Trophoblast cell (in vitro differentiated cells and primary cell): ENCODE data around the gene CPOX.

Source experiments
- DNase-seq, 2 donors: peaks; one replicate each; pipeline ENCODE4 v3.0.0-alpha.2; 2016
- H2AFZ ChIP-seq: 2 replicates; pipeline ENCODE4 v1.6.1; 2013; ENCODE audit warnings: low read length, moderate library complexity, mild to moderate bottlenecking; ENCODE audit not compliant: insufficient read depth, poor library complexity
- H2AK5ac ChIP-seq: 2 replicates; pipeline ENCODE4 v1.6.1; 2013; ENCODE audit warnings: mild to moderate bottlenecking, low read length
- H2BK120ac ChIP-seq: 2 replicates; pipeline ENCODE4 v1.6.1; 2013; ENCODE audit warnings: low read length, mild to moderate bottlenecking, moderate library complexity; ENCODE audit not compliant: insufficient read depth, poor library complexity
- H2BK12ac ChIP-seq: 2 replicates; pipeline ENCODE4 v1.6.1; 2013; ENCODE audit warnings: mild to moderate bottlenecking, low read length, moderate library complexity
- H2BK5ac ChIP-seq: 2 replicates; pipeline ENCODE4 v1.6.1; 2013; ENCODE audit warnings: low read length, low read depth, moderate library complexity, mild to moderate bottlenecking; ENCODE audit not compliant: poor library complexity
- H3K14ac ChIP-seq: 2 replicates; pipeline ENCODE4 v1.6.1; 2013; ENCODE audit warnings: mild to moderate bottlenecking, low read length
- H3K18ac ChIP-seq: 2 replicates; pipeline ENCODE4 v1.6.1; 2013; ENCODE audit warnings: mild to moderate bottlenecking, low read length
- H3K23ac ChIP-seq: 2 replicates; pipeline ENCODE4 v1.6.1; 2013; ENCODE audit warnings: low read length
- H3K27ac ChIP-seq: 2 replicates; pipeline ENCODE4 v1.5.1; 2013; ENCODE audit warnings: low read depth, mild to moderate bottlenecking, inconsistent platforms, low read length, moderate library complexity
- H3K27me3 ChIP-seq: 2 replicates; pipeline ENCODE4 v1.6.1; 2013; ENCODE audit warnings: inconsistent platforms, mild to moderate bottlenecking, low read length, moderate library complexity; ENCODE audit not compliant: insufficient read depth
- H3K36me3 ChIP-seq, 2 experiments: 1 replicate in 1 of 2; 2 replicates in 1 of 2; pipeline ENCODE4 v1.6.1; 2013; ENCODE audit warnings: low read length in 2 of 2, mild to moderate bottlenecking in 2 of 2, moderate library complexity in 1 of 2; ENCODE audit not compliant: insufficient read depth in 2 of 2, control insufficient read depth in 1 of 2
- H3K4ac ChIP-seq: 2 replicates; pipeline ENCODE4 v1.6.1; 2013; ENCODE audit warnings: low read depth, mild to moderate bottlenecking, low read length, moderate library complexity
- H3K4me1 ChIP-seq, 2 experiments: 1 replicate in 1 of 2; 2 replicates in 1 of 2; pipeline ENCODE4 v1.6.1; 2013; ENCODE audit warnings: low read length in 2 of 2, mild to moderate bottlenecking in 2 of 2, moderate library complexity in 1 of 2; ENCODE audit not compliant: insufficient read depth in 2 of 2, control insufficient read depth in 1 of 2
- H3K4me2 ChIP-seq: 2 replicates; pipeline ENCODE4 v1.6.1; 2013; ENCODE audit warnings: inconsistent platforms, mild to moderate bottlenecking, low read length, moderate library complexity
- H3K4me3 ChIP-seq: 2 replicates; pipeline ENCODE4 v1.5.1; 2013; ENCODE audit warnings: mild to moderate bottlenecking, low read depth, low read length, inconsistent platforms
- H3K79me1 ChIP-seq: one replicate; pipeline ENCODE4 v1.6.1; 2013; ENCODE audit warnings: low read length
- H3K79me2 ChIP-seq: 2 replicates; pipeline ENCODE4 v1.6.1; 2013; ENCODE audit warnings: low read length, mild to moderate bottlenecking; ENCODE audit not compliant: control insufficient read depth, insufficient read depth, poor library complexity
- H3K9ac ChIP-seq: 2 replicates; pipeline ENCODE4 v1.6.1; 2013; ENCODE audit warnings: mild to moderate bottlenecking, low read length
- H3K9me3 ChIP-seq: 2 replicates; pipeline ENCODE4 v1.6.1; 2013; ENCODE audit warnings: low read depth, mild to moderate bottlenecking, control low read depth, inconsistent platforms, low read length; ENCODE audit not compliant: insufficient read depth
- H4K12ac ChIP-seq: 2 replicates; pipeline ENCODE4 v1.6.1; 2013; ENCODE audit warnings: low read depth, mild to moderate bottlenecking, low read length, moderate library complexity
- H4K8ac ChIP-seq: 2 replicates; pipeline ENCODE4 v1.6.1; 2013; ENCODE audit warnings: low read depth, mild to moderate bottlenecking, low read length, moderate library complexity
- H4K91ac ChIP-seq: one replicate; pipeline ENCODE4 v1.6.1; 2013; ENCODE audit warnings: low read depth, mild to moderate bottlenecking, low read length, moderate library complexity
- WGBS: extraction: QIAGEN DNeasy Blood & Tissue Kit; methylation state at CpG from one replicate; pipeline ENCODE4 v1.1.7; 2013; ENCODE audit warnings: missing lambda C conversion rate; ENCODE audit not compliant: insufficient read length, insufficient coverage; ENCODE audit errors: extremely low coverage; 5-methylcytosine and 5-hydroxymethylcytosine counted together

CPOX gene

GRCh38 chr3:98588065-98588464 is 5.3 kb downstream of the CPOX start:
- Histone ChIP-seq H3K18ac (no peak overlapping the region), H3K79me2 (peaks cover 3% of the 10 kb centered on the region), H4K91ac (no peak overlapping the region), H3K27ac (no peak overlapping the region), H3K4me2 (no peak overlapping the region), H3K27me3 (no peaks in the 10 kb centered on the region), H3K9ac (no peak overlapping the region), H2AFZ (no peak overlapping the region), H3K36me3 (peaks cover 0 to 12% of the 10 kb centered on the region in 2 experiments), H4K12ac (no peak overlapping the region), H4K8ac (no peak overlapping the region), H3K79me1 (peaks cover 1% of the 10 kb centered on the region), H2BK120ac (no peak overlapping the region), H3K4me1 (peaks cover 0 to 7% of the 10 kb centered on the region in 2 experiments), H3K4me3 (no peak overlapping the region), H2BK5ac (no peak overlapping the region), H3K23ac (no peak overlapping the region), H3K14ac (no peak overlapping the region), H3K4ac (no peak overlapping the region), H2AK5ac (no peak overlapping the region), H3K9me3 (no peaks in the 10 kb centered on the region), H2BK12ac (no peak overlapping the region)
- peak in 1 of 2 donors; percentile 21 for DNase-seq

- Histone ChIP-seq H3K27ac (no peak overlapping the region), H3K4me1 (peaks cover 0 to 5% of the 10 kb centered on the region in 2 experiments), H3K23ac (no peak overlapping the region), H4K8ac (no peak overlapping the region), H2AK5ac (no peak overlapping the region), H2BK120ac (no peak overlapping the region), H2BK12ac (no peak overlapping the region), H4K91ac (no peak overlapping the region), H3K4me2 (no peak overlapping the region), H4K12ac (no peak overlapping the region), H3K27me3 (no peaks in the 10 kb centered on the region), H3K4ac (no peak overlapping the region), H3K79me2 (no peaks in the 10 kb centered on the region), H3K14ac (no peak overlapping the region), H3K18ac (no peak overlapping the region), H3K79me1 (no peaks in the 10 kb centered on the region), H3K9ac (no peak overlapping the region), H2BK5ac (no peak overlapping the region), H2AFZ (no peak overlapping the region), H3K9me3 (no peaks in the 10 kb centered on the region), H3K36me3 (peaks cover 0 to 12% of the 10 kb centered on the region in 2 experiments), H3K4me3 (no peak overlapping the region)
- WGBS = no CpG with 5 or more reads among the region's 2 CpGs
- no peak for DNase-seq
Observed at GRCh38 chr3:98587654-98588053, 5.8 kb downstream of the CPOX start.

DNA sequence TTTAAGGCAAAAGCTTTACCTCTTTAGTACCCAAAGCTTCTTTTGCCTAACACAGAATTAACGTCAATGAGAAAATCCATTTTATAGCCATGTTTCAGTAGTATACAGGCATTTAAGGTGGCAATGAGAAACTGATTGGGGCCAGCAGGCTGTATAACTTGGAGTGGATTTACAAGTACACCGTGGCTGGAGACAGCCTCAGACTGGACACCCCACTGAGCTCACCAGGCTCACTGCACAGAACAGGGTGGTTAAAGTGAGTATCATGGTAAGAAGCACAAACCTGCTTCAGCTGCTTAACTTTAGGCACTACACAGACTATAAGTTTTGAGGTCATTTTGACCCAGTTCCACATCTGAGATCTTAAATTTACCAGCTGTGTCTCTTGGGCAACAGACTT is 8.9 kb downstream of the CPOX start:
- Histone ChIP-seq H2BK120ac (no peak overlapping the region), H2AFZ (no peak overlapping the region), H3K4ac (no peak overlapping the region), H3K23ac (peak overlapping the region; percentile 91), H2BK12ac (no peak overlapping the region), H3K14ac (no peak overlapping the region), H4K8ac (no peak overlapping the region), H4K12ac (no peak overlapping the region), H3K18ac (no peak overlapping the region), H3K4me2 (no peak overlapping the region), H3K36me3 (peaks cover 3 to 12% of the 10 kb centered on the region in 2 experiments), H4K91ac (no peak overlapping the region), H3K27ac (no peak overlapping the region), H3K79me2 (no peaks in the 10 kb centered on the region), H3K27me3 (no peaks in the 10 kb centered on the region), H3K4me3 (no peak overlapping the region), H3K79me1 (no peaks in the 10 kb centered on the region), H3K9ac (peak overlapping the region; percentile 22), H3K9me3 (no peaks in the 10 kb centered on the region), H2BK5ac (no peak overlapping the region), H3K4me1 (peaks cover 0 to 2% of the 10 kb centered on the region in 2 experiments), H2AK5ac (no peak overlapping the region)
- whole genome bisulfite sequencing = no CpG with 5 or more reads among the region's 2 CpGs
- DNase-seq = no peak

DNA sequence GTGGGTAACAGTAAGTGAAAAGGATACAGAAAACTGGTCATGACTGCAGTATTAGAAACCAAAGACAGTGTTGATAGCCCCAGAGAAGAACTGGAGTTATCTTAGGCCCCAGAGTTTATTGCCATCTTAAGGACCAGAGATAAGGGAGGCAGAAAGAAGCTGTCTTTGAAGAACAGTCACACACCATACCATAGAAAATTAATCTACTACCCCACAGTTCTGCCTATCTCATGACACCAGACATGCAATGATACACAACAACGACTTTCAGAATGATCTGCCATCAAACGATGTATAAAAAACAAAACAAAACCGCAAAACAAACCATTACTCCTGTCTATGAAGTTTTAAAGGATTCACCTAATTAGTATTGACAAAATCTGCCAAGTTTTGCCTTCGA is 9.6 kb downstream of the CPOX start:
- Histone ChIP-seq H3K18ac (no peak overlapping the region), H3K79me2 (no peaks in the 10 kb centered on the region), H4K8ac (no peak overlapping the region), H3K27me3 (no peaks in the 10 kb centered on the region), H3K27ac (no peak overlapping the region), H2BK12ac (no peak overlapping the region), H3K9ac (no peak overlapping the region), H3K79me1 (no peaks in the 10 kb centered on the region), H3K36me3 (peaks cover 3 to 12% of the 10 kb centered on the region in 2 experiments), H3K4me2 (no peak overlapping the region), H4K91ac (no peak overlapping the region), H4K12ac (no peak overlapping the region), H3K9me3 (no peaks in the 10 kb centered on the region), H3K4me3 (no peak overlapping the region), H3K23ac (no peak overlapping the region), H2AK5ac (no peak overlapping the region), H2BK5ac (no peak overlapping the region), H2AFZ (no peak overlapping the region), H3K4ac (no peak overlapping the region), H2BK120ac (no peak overlapping the region), H3K4me1 (peaks cover 0 to 2% of the 10 kb centered on the region in 2 experiments), H3K14ac (no peak overlapping the region)
- WGBS = no CpG with 5 or more reads among the region's 4 CpGs
- no peak for DNase-seq
